NT2/D1 (cell line): ENCODE results near the gene FEZF2.

ENCODE experiments used
- SUZ12 ChIP-seq: IDR thresholded peaks from 2 replicates; pipeline ENCODE4 v1.6.1; 2011; ENCODE audit not compliant: insufficient read length, insufficient read depth; ENCODE audit errors: extremely low read depth
- YY1 ChIP-seq: IDR thresholded peaks from 2 replicates; pipeline ENCODE4 v1.6.1; 2011; ENCODE audit not compliant: insufficient read length, insufficient read depth
- ZNF274 ChIP-seq: IDR thresholded peaks from 2 replicates; pipeline ENCODE4 v1.6.1; 2011; ENCODE audit warnings: mild to moderate bottlenecking, low read depth, low read length

GRCh38 chr3:62361261-62361660, 12.1 kb downstream of the FEZF2 start:
- TF ChIP-seq SUZ12 = no peak
- no peak for TF ChIP-seq ZNF274
- TF ChIP-seq YY1 = no peak
